K562 (cell line): ENCODE measurements around the gene ABHD18. TPM values are rescaled to one million over a fixed set of nuclear protein-coding genes. Genes with fewer than 3 reads are reported as not detected.

Source experiments
- CBX3 ChIP-seq, 2 experiments: IDR thresholded peaks; 1 replicate in 1 of 2; 2 replicates in 1 of 2; pipeline ENCODE4 v1.6.1; 2012; ENCODE audit warnings: inconsistent platforms in 2 of 2, low read length in 2 of 2, borderline replicate concordance in 1 of 2, control low read depth in 1 of 2
- FIP1L1 ChIP-seq: fragments of 200-400 bp; formaldehyde crosslinking; IDR thresholded peaks from 2 replicates; pipeline ENCODE4 v1.6.1; 2018; ENCODE audit warnings: mild to moderate bottlenecking, low read depth, low read length; ENCODE audit not compliant: poor library complexity, severe bottlenecking
- GTF2F1 ChIP-seq: IDR thresholded peaks from 2 replicates; pipeline ENCODE4 v1.6.1; 2011; ENCODE audit warnings: low read depth, low read length, improper control_type of control experiment
- KLF1 ChIP-seq: fragments of 450-650 bp; IDR thresholded peaks from 2 replicates; pipeline ENCODE4 v1.6.1; 2016; ENCODE audit warnings: missing genetic modification characterization, missing compliant biosample characterization
- KLF6 ChIP-seq: fragments of 250-450 bp; sonication (Bioruptor Pico); IDR thresholded peaks from 2 replicates; pipeline ENCODE4 v1.4.0; 2020; ENCODE audit warnings: mild to moderate bottlenecking, moderate library complexity, borderline replicate concordance
- NCOR1 ChIP-seq: fragments of 450-650 bp; IDR thresholded peaks from 2 replicates; pipeline ENCODE4 v1.6.1; 2016; ENCODE audit warnings: mild to moderate bottlenecking, moderate library complexity
- PHF20 ChIP-seq: fragments of 450-650 bp; IDR thresholded peaks from 2 replicates; pipeline ENCODE4 v1.6.1; 2018; ENCODE audit not compliant: partially characterized antibody
- PTRF ChIP-seq: fragments of 450-650 bp; IDR thresholded peaks from 2 replicates; pipeline ENCODE4 v1.6.1; 2016; ENCODE audit warnings: mild to moderate bottlenecking, missing genetic modification characterization, missing compliant biosample characterization
- PYGO2 ChIP-seq: fragments of 450-650 bp; IDR thresholded peaks from 2 replicates; pipeline ENCODE4 v1.6.1; 2016; ENCODE audit warnings: mild to moderate bottlenecking, missing genetic modification characterization, moderate library complexity, missing compliant biosample characterization
- RFX1 ChIP-seq: fragments of 450-650 bp; IDR thresholded peaks from 2 replicates; pipeline ENCODE4 v1.6.1; 2016; ENCODE audit warnings: mild to moderate bottlenecking, moderate library complexity
- SRSF1 ChIP-seq: fragments of 200-400 bp; formaldehyde crosslinking; IDR thresholded peaks from 2 replicates; pipeline ENCODE4 v1.6.1; 2017; ENCODE audit warnings: mild to moderate bottlenecking, low read depth, low read length, moderate library complexity
- ZBED1 ChIP-seq: IDR thresholded peaks from 2 replicates; pipeline ENCODE4 v1.6.1; 2014
- ZNF197 ChIP-seq: fragments of 200-800 bp; sonication (Bioruptor generic); IDR thresholded peaks from 2 replicates; pipeline ENCODE4 v1.6.1; 2016; ENCODE audit warnings: low read depth, missing genetic modification characterization, missing compliant biosample characterization
- ZNF224 ChIP-seq: sonication (generic); formaldehyde crosslinking; IDR thresholded peaks from 2 replicates; pipeline ENCODE4 v1.8.0; 2022; ENCODE audit warnings: mild to moderate bottlenecking, missing genetic modification reagents
- ZNF263 ChIP-seq: sonication (generic); formaldehyde crosslinking; IDR thresholded peaks from 2 replicates; pipeline ENCODE4 v1.8.0; 2022; ENCODE audit warnings: mild to moderate bottlenecking, missing genetic modification reagents, borderline replicate concordance
- ZNF561 ChIP-seq: fragments of 450-650 bp; formaldehyde crosslinking; conservative IDR thresholded peaks from 2 replicates; pipeline ENCODE4 v1.4.0; 2020; ENCODE audit warnings: mild to moderate bottlenecking, moderate library complexity
- polyA plus RNA-seq, 8 experiments: library from polyadenylated mRNA; depleted of rRNA in 4 of 8; stranded (reverse) in 5 of 8; unstranded in 3 of 8; fragments of >200 nt; fragmentation: Nextera tagmentation in 2 of 8; fragmentation: Illumina TruSeq in 1 of 8; extraction: Ambion mirVana in 2 of 8; extraction: Trizol in 1 of 8; gene quantifications; 2 replicates each; pipeline versions ENCODE4 v1.2.1 to v1.2.3, GENCODE V29; 2011 to 2014; ENCODE audit warnings: inconsistent platforms in 1 of 8, missing spikeins in 1 of 8
- total RNA-seq, 7 experiments: library from RNA; depleted of rRNA in 6 of 7; stranded (reverse); fragments of >200 nt in 6 of 7; fragmentation: Illumina TruSeq in 2 of 7; extraction: Trizol in 2 of 7; gene quantifications; 2 replicates each; pipeline versions ENCODE4 v1.2.1 to v1.2.3, GENCODE V29; 2011 to 2021; ENCODE audit warnings: low replicate concordance in 1 of 7
- TF ChIP-seq, protein P1 (sequence below): sonication (generic); formaldehyde crosslinking; IDR thresholded peaks from 2 replicates; pipeline ENCODE4 v1.8.1; 2023; ENCODE audit warnings: mild to moderate bottlenecking, missing genetic modification reagents
- TF ChIP-seq, protein P2 (sequence below), 3 experiments: IDR thresholded peaks in 2 of 3; conservative IDR thresholded peaks in 1 of 3; 2 replicates each; pipeline ENCODE4 v1.5.1; 2011 to 2012; ENCODE audit warnings: low read length in 3 of 3, mild to moderate bottlenecking in 3 of 3, control low read depth in 2 of 3, improper control_type of control experiment in 1 of 3, inconsistent platforms in 1 of 3, low read depth in 1 of 3, mixed read lengths in 1 of 3, moderate library complexity in 1 of 3; ENCODE audit not compliant: insufficient read depth in 2 of 3
- TF ChIP-seq, protein P3 (sequence below): fragments of 450-650 bp; formaldehyde crosslinking; conservative IDR thresholded peaks from 2 replicates; pipeline ENCODE4 v1.4.0; 2022; ENCODE audit warnings: mild to moderate bottlenecking, missing genetic modification characterization
- TF ChIP-seq, protein P4 (sequence below): fragments of 450-650 bp; IDR thresholded peaks from 2 replicates; pipeline ENCODE4 v1.6.1; 2016; ENCODE audit warnings: antibody characterized with exemption
- TF ChIP-seq, protein P5 (sequence below): fragments of 450-650 bp; formaldehyde crosslinking; IDR thresholded peaks from 2 replicates; pipeline ENCODE4 v1.4.0; 2020; ENCODE audit warnings: mild to moderate bottlenecking

The ABHD18 gene
- total and polyA plus RNA-seq, 9 of the 15 experiments (the other 6 are each of a cell fraction or from before 2014, with no cell fraction given): 6.1 to 25.0 (median 16.0) TPM

DNA sequence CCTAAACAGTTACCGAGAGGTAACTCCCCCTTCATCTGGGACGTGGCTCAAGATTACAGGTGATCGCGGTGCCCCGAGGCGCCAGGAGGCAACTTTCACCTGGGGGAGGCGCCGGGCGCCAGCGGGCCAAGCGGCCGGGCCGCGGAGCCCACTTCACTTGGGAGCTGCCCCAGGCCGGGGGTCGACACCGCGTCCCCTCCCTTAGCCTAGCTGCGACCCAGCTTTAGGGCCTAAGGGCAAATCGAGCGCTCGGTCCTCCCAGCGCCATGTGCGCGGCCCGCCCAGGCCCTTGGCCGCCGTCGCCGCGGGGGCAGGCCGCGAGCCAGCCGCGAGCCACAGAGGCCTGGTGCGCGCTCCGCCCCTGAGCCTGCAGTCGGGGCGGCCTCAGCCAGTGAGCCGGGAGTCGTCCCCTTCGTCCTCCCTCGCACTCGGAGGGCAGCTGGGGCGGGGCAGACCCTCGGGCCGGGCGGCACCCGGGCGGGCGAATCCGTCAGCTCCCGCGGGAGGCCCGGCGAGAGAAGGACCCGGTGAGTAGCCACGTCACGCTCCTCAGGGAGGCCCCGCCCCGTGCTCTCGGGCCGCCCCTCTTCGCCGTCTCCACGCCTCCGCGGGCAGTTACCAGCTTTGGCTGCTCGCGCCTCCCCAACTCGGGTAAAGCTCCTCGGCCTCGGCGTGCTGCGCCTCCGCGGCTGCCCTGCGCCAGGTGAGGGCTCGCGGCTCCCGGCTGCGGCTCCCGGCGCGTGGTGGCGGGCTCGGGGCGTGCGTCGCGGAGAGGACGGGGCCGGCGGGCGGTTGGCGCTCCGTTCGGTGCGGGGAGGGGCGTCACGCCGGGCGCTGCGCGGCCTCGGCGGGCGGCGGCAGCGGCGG, 95.7 kb downstream of the ABHD18 start, which contains the start of gene LARP1B (continued):
- TF ChIP-seq ZBED1 (0 out of 2 replicates have a peak, but pooled peaks have one; percentile 35), ZNF224 (no peak), KLF6 (CRISPR knock-in tag) (no peak), SRSF1 (no peak), GTF2F1 (no peak; the same call in none of the 2 replicates), PYGO2 (tag) (no peak), ZNF561 (CRISPR knock-in tag) (no peak), KLF1 (peak; percentile 89), RFX1 (no peak), ZNF263 (CRISPR knock-in tag) (peak; percentile 99), CBX3 (IDR thresholded peaks at IDR 0.05; ENCODE audit: borderline replicate concordance in 1 of 2, low read length in 2 of 2) (0 out of 3 replicates have a peak, but pooled peaks of 1 of the 2 experiments have one; percentile 18), PTRF (no peak), NCOR1 (peak; percentile 19; the same call in 1 of the 2 replicates), FIP1L1 (no peak), PHF20 (peak; percentile 69), ZNF197 (CRISPR knock-in tag) (no peak)
- TF ChIP-seq, protein P1, sequence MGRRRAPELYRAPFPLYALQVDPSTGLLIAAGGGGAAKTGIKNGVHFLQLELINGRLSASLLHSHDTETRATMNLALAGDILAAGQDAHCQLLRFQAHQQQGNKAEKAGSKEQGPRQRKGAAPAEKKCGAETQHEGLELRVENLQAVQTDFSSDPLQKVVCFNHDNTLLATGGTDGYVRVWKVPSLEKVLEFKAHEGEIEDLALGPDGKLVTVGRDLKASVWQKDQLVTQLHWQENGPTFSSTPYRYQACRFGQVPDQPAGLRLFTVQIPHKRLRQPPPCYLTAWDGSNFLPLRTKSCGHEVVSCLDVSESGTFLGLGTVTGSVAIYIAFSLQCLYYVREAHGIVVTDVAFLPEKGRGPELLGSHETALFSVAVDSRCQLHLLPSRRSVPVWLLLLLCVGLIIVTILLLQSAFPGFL (CRISPR knock-in tag): no peak
- TF ChIP-seq, protein P2, sequence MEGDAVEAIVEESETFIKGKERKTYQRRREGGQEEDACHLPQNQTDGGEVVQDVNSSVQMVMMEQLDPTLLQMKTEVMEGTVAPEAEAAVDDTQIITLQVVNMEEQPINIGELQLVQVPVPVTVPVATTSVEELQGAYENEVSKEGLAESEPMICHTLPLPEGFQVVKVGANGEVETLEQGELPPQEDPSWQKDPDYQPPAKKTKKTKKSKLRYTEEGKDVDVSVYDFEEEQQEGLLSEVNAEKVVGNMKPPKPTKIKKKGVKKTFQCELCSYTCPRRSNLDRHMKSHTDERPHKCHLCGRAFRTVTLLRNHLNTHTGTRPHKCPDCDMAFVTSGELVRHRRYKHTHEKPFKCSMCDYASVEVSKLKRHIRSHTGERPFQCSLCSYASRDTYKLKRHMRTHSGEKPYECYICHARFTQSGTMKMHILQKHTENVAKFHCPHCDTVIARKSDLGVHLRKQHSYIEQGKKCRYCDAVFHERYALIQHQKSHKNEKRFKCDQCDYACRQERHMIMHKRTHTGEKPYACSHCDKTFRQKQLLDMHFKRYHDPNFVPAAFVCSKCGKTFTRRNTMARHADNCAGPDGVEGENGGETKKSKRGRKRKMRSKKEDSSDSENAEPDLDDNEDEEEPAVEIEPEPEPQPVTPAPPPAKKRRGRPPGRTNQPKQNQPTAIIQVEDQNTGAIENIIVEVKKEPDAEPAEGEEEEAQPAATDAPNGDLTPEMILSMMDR (IDR thresholded peaks at IDR 0.05 in 2 of 3, conservative IDR thresholded peaks at IDR 0.05 in 1 of 3; ENCODE audit: insufficient read depth in 2 of 3, low read depth in 1 of 3, low read length in 3 of 3): no peak
- TF ChIP-seq, protein P3, sequence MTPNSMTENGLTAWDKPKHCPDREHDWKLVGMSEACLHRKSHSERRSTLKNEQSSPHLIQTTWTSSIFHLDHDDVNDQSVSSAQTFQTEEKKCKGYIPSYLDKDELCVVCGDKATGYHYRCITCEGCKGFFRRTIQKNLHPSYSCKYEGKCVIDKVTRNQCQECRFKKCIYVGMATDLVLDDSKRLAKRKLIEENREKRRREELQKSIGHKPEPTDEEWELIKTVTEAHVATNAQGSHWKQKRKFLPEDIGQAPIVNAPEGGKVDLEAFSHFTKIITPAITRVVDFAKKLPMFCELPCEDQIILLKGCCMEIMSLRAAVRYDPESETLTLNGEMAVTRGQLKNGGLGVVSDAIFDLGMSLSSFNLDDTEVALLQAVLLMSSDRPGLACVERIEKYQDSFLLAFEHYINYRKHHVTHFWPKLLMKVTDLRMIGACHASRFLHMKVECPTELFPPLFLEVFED (CRISPR knock-in tag): no peak
- TF ChIP-seq, protein P4, sequence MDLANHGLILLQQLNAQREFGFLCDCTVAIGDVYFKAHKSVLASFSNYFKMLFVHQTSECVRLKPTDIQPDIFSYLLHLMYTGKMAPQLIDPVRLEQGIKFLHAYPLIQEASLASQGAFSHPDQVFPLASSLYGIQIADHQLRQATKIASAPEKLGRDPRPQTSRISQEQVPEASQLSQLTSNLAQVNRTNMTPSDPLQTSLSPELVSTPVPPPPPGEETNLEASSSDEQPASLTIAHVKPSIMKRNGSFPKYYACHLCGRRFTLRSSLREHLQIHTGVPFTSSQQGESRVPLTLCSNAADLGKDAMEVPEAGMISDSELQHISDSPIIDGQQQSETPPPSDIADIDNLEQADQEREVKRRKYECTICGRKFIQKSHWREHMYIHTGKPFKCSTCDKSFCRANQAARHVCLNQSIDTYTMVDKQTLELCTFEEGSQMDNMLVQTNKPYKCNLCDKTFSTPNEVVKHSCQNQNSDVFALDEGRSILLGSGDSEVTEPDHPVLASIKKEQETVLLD: no peak
- TF ChIP-seq, protein P5, sequence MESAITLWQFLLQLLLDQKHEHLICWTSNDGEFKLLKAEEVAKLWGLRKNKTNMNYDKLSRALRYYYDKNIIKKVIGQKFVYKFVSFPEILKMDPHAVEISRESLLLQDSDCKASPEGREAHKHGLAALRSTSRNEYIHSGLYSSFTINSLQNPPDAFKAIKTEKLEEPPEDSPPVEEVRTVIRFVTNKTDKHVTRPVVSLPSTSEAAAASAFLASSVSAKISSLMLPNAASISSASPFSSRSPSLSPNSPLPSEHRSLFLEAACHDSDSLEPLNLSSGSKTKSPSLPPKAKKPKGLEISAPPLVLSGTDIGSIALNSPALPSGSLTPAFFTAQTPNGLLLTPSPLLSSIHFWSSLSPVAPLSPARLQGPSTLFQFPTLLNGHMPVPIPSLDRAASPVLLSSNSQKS (CRISPR knock-in tag): no peak
